GM12891 (cell line): ENCODE results near the gene UBFD1.

Experiments used
- POLR2A ChIP-seq: IDR thresholded peaks from 2 replicates; pipeline ENCODE4 v1.6.1; 2011; ENCODE audit warnings: low read depth, low read length, control low read depth
- POLR2AphosphoS5 ChIP-seq: IDR thresholded peaks from 2 replicates; pipeline ENCODE4 v1.6.1; 2011; ENCODE audit warnings: low read depth, low read length, control low read depth
- SPI1 ChIP-seq: IDR thresholded peaks from 2 replicates; pipeline ENCODE4 v1.6.1; 2011; ENCODE audit warnings: low read depth, low read length, control low read depth
- TAF1 ChIP-seq: IDR thresholded peaks from 2 replicates; pipeline ENCODE4 v1.6.1; 2011; ENCODE audit warnings: low read depth, low read length, control low read depth

DNA sequence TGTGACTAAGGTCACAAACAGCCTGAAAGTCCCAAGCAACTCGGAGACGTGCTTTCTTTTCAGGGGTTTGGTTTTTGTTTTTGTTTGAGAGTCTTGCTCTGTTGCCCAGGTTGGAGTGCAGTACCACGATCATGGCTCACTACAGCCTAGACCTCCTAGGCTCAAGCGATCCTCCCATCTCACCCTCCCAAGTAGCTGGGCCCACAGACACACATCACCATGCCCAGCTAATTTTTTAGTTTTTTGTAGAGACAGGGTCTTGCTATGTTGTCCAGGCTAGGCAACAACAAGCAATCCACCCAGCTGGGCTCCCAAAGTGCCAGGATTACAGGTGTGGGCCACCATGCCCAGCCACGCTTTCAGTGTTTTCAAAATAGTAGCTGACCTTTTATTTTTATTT is 27.5 kb upstream of the UBFD1 start:
- no peak for TF ChIP-seq POLR2A
- TF ChIP-seq TAF1: no peak
- TF ChIP-seq POLR2AphosphoS5: no peak
- no peak for TF ChIP-seq SPI1
